SK-N-MC (cell line): ENCODE results near the gene CLDN22.

Experiments used
- DNase-seq: peaks from one replicate; pipeline ENCODE4 v3.0.0-alpha.2; 2011; ENCODE audit warnings: low read depth, low spot score
- H3K27ac ChIP-seq: fragments of 200-600 bp; sonication (generic); 2 replicates; pipeline ENCODE4 v1.5.1; 2016; ENCODE audit warnings: mixed run types
- H3K36me3 ChIP-seq: fragments of 200-600 bp; sonication (generic); 2 replicates; pipeline ENCODE4 v1.6.1; 2017; ENCODE audit warnings: antibody characterized with exemption, low read length, mixed read lengths; ENCODE audit not compliant: insufficient read depth
- H3K4me3 ChIP-seq: fragments of 200-600 bp; sonication (generic); 2 replicates; pipeline ENCODE4 v1.5.1; 2016
- H3K9ac ChIP-seq: fragments of 200-600 bp; sonication (generic); 2 replicates; pipeline ENCODE4 v1.8.0; 2017; ENCODE audit warnings: mixed run types, mixed read lengths; ENCODE audit not compliant: insufficient read length
- H3K9me3 ChIP-seq: fragments of 200-600 bp; sonication (generic); 2 replicates; pipeline ENCODE4 v1.6.1; 2017; ENCODE audit warnings: low read depth, mild to moderate bottlenecking, antibody characterized with exemption, low read length, moderate library complexity, mixed read lengths
- EZH2 ChIP-seq: fragments of 200-600 bp; sonication (generic); IDR thresholded peaks from one replicate; pipeline ENCODE4 v1.6.1; 2017; ENCODE audit warnings: antibody characterized with exemption
- FOXP2 ChIP-seq: optimal IDR thresholded peaks from 2 replicates; pipeline ENCODE3; 2011; ENCODE audit warnings: mild to moderate bottlenecking, moderate library complexity; ENCODE audit not compliant: insufficient read depth; ENCODE audit errors: extremely low read length, control extremely low read depth
- POLR2AphosphoS5 ChIP-seq: IDR thresholded peaks from 2 replicates; pipeline ENCODE4 v1.6.1; 2012; ENCODE audit warnings: mild to moderate bottlenecking, low read depth, low read length, borderline replicate concordance

The CLDN22 gene

GRCh38 chr4:183356931-183357675 is 37.0 kb upstream of the CLDN22 start:
- Histone ChIP-seq H3K4me3 (no peak overlapping the region), H3K27ac (no peak overlapping the region), H3K36me3 (no peaks in the 10 kb centered on the region), H3K9ac (no peak overlapping the region), H3K9me3 (no peaks in the 10 kb centered on the region)
- TF ChIP-seq FOXP2 (no peak), EZH2 (no peak), POLR2AphosphoS5 (no peak)
- DNase-seq = no peak

DNA sequence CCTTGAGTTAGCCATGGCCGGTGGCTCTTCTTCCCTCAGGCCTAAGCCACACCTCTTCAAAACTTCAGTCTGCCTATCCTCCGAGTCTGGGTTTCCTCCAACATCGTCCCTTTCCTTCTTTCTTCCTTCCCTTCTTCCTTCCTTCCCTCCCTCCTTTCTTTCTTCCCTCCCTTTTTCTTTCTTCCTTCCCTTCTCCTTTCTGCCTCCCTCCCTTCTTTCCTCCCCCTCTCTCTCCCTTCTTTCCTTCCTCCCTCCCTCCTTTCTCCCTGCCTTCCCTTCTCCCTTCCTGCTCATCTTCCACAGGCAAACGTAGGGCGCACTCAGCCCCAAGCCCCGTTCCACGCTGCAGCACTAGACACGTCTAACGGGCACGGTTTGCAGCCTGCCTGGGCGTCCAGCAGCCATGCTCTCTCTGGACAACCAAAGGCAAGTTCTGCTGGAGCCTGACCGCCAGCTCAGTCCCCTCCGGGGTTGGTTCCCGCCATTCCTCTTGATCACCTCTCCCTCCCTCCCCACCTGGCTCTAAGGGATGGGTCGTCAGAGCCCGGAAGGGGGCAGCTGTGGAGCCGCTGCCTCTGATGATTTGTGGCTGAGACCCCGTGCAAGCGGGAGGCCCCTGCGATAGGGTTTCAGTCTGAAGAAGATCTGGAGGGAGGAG is 36.2 kb upstream of the CLDN22 start:
- Histone ChIP-seq H3K4me3 (no peak overlapping the region), H3K9ac (no peak overlapping the region), H3K36me3 (no peaks in the 10 kb centered on the region), H3K27ac (no peak overlapping the region), H3K9me3 (no peaks in the 10 kb centered on the region)
- DNase-seq = no peak
- TF ChIP-seq POLR2AphosphoS5 (no peak), FOXP2 (no peak), EZH2 (no peak)

DNA sequence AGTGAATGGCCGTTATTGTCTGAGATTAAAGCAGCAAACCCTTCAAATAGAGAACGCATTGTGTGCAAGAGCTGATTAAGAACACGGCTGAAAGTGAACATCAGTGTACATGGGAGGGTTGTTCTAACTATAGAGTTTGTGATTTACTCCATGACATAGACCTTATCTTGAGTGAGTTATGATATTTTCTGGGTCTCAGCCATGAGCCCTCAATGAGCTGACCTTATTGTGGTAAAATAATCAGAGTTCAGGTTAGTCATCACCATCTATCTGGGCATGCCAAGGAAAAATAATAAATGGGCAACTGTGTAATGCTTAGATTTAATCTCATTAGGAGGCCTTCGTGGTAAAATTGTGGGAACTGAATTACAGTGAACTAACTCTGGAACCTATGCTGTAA is 35.3 kb upstream of the CLDN22 start:
- Histone ChIP-seq H3K9me3 (no peaks in the 10 kb centered on the region), H3K4me3 (no peak overlapping the region), H3K9ac (no peak overlapping the region), H3K27ac (no peak overlapping the region), H3K36me3 (no peaks in the 10 kb centered on the region)
- no peak for DNase-seq
- TF ChIP-seq EZH2 (no peak), POLR2AphosphoS5 (no peak), FOXP2 (no peak)

- Histone ChIP-seq H3K36me3 (no peaks in the 10 kb centered on the region), H3K9me3 (no peaks in the 10 kb centered on the region), H3K4me3 (no peak overlapping the region), H3K9ac (no peak overlapping the region), H3K27ac (no peak overlapping the region)
- no peak for DNase-seq
- TF ChIP-seq FOXP2 (no peak), POLR2AphosphoS5 (no peak), EZH2 (no peak)
Measured at GRCh38 chr4:183354219-183354618, 34.1 kb upstream of the CLDN22 start.

DNA sequence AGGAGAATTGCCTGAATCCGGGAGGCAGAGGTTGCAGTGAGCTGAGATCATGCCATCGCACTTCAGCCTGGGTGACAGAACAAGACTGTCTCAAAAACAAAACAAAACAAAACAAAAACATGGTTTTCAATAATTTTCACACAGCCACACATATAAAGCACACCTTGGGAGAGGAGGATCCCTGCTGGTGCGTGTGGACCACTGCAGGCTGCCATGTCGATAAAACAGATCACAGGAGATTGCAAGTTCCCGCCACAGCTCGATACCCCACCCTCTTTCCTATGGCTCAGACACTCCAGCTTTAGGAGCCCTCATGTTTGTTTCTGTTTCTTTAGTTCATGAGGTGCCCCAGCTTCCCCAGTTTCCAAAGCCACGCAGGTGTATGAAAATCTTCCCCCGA is 33.5 kb upstream of the CLDN22 start:
- H3K27ac ChIP-seq = no peak overlapping the region
- no peak for TF ChIP-seq FOXP2
- no peak for TF ChIP-seq POLR2AphosphoS5
- no peak for TF ChIP-seq EZH2
- H3K9ac ChIP-seq = no peak overlapping the region
- H3K36me3 ChIP-seq = no peaks in the 10 kb centered on the region
- no peaks in the 10 kb centered on the region for H3K9me3 ChIP-seq
- DNase-seq = no peak
- no peak overlapping the region for H3K4me3 ChIP-seq

GRCh38 chr4:183352546-183352945 is 32.5 kb upstream of the CLDN22 start:
- no peak for TF ChIP-seq FOXP2
- no peak for TF ChIP-seq POLR2AphosphoS5
- no peak for TF ChIP-seq EZH2
- Histone ChIP-seq H3K4me3 (no peak overlapping the region), H3K27ac (no peak overlapping the region), H3K9ac (no peak overlapping the region), H3K36me3 (no peaks in the 10 kb centered on the region), H3K9me3 (no peaks in the 10 kb centered on the region)
- DNase-seq = no peak

- no peak for TF ChIP-seq POLR2AphosphoS5
- no peak for TF ChIP-seq EZH2
- no peak for TF ChIP-seq FOXP2
- no peak for DNase-seq
- Histone ChIP-seq H3K27ac (no peak overlapping the region), H3K36me3 (no peaks in the 10 kb centered on the region), H3K9ac (no peak overlapping the region), H3K9me3 (no peaks in the 10 kb centered on the region), H3K4me3 (no peak overlapping the region)
Measured at GRCh38 chr4:183350317-183351071, 30.4 kb upstream of the CLDN22 start.

DNA sequence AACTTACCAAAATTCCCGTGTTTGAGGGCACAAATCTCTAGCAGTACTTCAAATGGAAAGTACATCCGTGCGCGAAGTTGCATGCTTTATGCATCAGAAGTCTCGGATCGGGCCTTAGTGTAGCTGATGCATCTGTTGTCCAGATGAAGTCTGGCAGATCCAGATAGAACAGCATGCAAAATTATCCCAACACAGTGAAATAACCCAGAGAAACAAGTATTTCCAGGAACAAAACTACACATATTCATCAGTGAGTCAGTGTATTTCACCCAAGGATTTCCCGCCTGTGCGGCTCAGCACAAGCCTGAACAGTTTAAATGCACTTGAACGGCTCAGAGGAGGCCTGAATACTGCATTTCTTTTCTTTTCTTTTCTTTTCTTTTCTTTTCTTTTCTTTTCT is 29.6 kb upstream of the CLDN22 start:
- H3K9me3 ChIP-seq = no peaks in the 10 kb centered on the region
- H3K4me3 ChIP-seq = no peak overlapping the region
- no peak overlapping the region for H3K27ac ChIP-seq
- no peak for TF ChIP-seq FOXP2
- TF ChIP-seq EZH2 = no peak
- TF ChIP-seq POLR2AphosphoS5 = no peak
- DNase-seq = no peak
- H3K9ac ChIP-seq = no peak overlapping the region
- H3K36me3 ChIP-seq = no peaks in the 10 kb centered on the region
